Loucy (cell line): ENCODE results near the gene TTC6.

Experiments
- H2AFZ ChIP-seq: fragments of 200-600 bp; sonication (generic); 2 replicates; pipeline ENCODE4 v1.6.0; 2016; ENCODE audit warnings: antibody characterized with exemption, mild to moderate bottlenecking, low read length, moderate library complexity
- H3F3A ChIP-seq: fragments of 200-600 bp; 2 replicates; pipeline ENCODE4 v1.6.0; 2016; ENCODE audit warnings: antibody characterized with exemption, low read depth, mild to moderate bottlenecking
- H3K27me3 ChIP-seq: fragments of 200-600 bp; sonication (generic); 2 replicates; pipeline ENCODE4 v1.6.1; 2014; ENCODE audit warnings: low read length, mild to moderate bottlenecking; ENCODE audit not compliant: insufficient read depth, poor library complexity, severe bottlenecking
- H3K36me3 ChIP-seq: fragments of 200-600 bp; sonication (generic); 2 replicates; pipeline ENCODE4 v1.6.1; 2016; ENCODE audit warnings: low read length; ENCODE audit not compliant: insufficient read depth
- H3K4me1 ChIP-seq: fragments of 200-600 bp; sonication (generic); 2 replicates; pipeline ENCODE4 v1.5.1; 2014; ENCODE audit warnings: low read length, mild to moderate bottlenecking; ENCODE audit not compliant: insufficient read depth, poor library complexity, severe bottlenecking
- H3K4me2 ChIP-seq: fragments of 200-600 bp; sonication (generic); 2 replicates; pipeline ENCODE4 v1.6.0; 2014; ENCODE audit warnings: antibody characterized with exemption, low read length, low read depth, mild to moderate bottlenecking; ENCODE audit not compliant: poor library complexity, severe bottlenecking
- H3K4me3 ChIP-seq: fragments of 200-600 bp; sonication (generic); 2 replicates; pipeline ENCODE4 v1.5.1; 2014; ENCODE audit warnings: low read length, mild to moderate bottlenecking, mixed read lengths; ENCODE audit not compliant: poor library complexity, severe bottlenecking
- H3K79me2 ChIP-seq: fragments of 200-600 bp; sonication (generic); 2 replicates; pipeline ENCODE4 v1.6.1; 2014; ENCODE audit warnings: low read length; ENCODE audit not compliant: insufficient read depth
- H3K9ac ChIP-seq: fragments of 200-600 bp; sonication (generic); 2 replicates; pipeline ENCODE4 v1.6.0; 2014; ENCODE audit warnings: mild to moderate bottlenecking, low read depth, low read length, moderate library complexity; ENCODE audit not compliant: poor library complexity, severe bottlenecking
- H3K9me2 ChIP-seq: fragments of 200-600 bp; sonication (generic); replicated peaks from 2 replicates; pipeline ENCODE4 v1.6.1; 2016; ENCODE audit warnings: low read depth, low read length, mixed read lengths
- H3K9me3 ChIP-seq: fragments of 200-600 bp; sonication (generic); 2 replicates; pipeline ENCODE4 v1.6.1; 2014; ENCODE audit warnings: mild to moderate bottlenecking, antibody characterized with exemption, low read length, low read depth; ENCODE audit not compliant: insufficient read depth
- H4K20me1 ChIP-seq: fragments of 200-600 bp; sonication (generic); 2 replicates; pipeline ENCODE4 v1.6.0; 2014; ENCODE audit warnings: antibody characterized with exemption, low read length, mild to moderate bottlenecking; ENCODE audit not compliant: insufficient read depth, poor library complexity, severe bottlenecking
- EZH2phosphoT487 ChIP-seq: fragments of 200-600 bp; IDR thresholded peaks from 2 replicates; pipeline ENCODE4 v1.6.1; 2018; ENCODE audit warnings: antibody characterized with exemption, mild to moderate bottlenecking, moderate library complexity, borderline replicate concordance
- TF ChIP-seq, protein P1 (sequence below): fragments of 200-600 bp; sonication (generic); conservative IDR thresholded peaks from 2 replicates; pipeline ENCODE4 v1.5.1; 2014; ENCODE audit warnings: mild to moderate bottlenecking, antibody characterized with exemption, low read length

Gene TTC6

GRCh38 chr14:37580146-37580545 lies 15.3 kb upstream of the TTC6 start:
- no peak overlapping the region for H3K4me2 ChIP-seq
- no peaks in the 10 kb centered on the region for H3K4me1 ChIP-seq
- H3K9me2 ChIP-seq, result no peaks in the 10 kb centered on the region
- no peaks in the 10 kb centered on the region for H3K36me3 ChIP-seq
- TF ChIP-seq, protein P1, sequence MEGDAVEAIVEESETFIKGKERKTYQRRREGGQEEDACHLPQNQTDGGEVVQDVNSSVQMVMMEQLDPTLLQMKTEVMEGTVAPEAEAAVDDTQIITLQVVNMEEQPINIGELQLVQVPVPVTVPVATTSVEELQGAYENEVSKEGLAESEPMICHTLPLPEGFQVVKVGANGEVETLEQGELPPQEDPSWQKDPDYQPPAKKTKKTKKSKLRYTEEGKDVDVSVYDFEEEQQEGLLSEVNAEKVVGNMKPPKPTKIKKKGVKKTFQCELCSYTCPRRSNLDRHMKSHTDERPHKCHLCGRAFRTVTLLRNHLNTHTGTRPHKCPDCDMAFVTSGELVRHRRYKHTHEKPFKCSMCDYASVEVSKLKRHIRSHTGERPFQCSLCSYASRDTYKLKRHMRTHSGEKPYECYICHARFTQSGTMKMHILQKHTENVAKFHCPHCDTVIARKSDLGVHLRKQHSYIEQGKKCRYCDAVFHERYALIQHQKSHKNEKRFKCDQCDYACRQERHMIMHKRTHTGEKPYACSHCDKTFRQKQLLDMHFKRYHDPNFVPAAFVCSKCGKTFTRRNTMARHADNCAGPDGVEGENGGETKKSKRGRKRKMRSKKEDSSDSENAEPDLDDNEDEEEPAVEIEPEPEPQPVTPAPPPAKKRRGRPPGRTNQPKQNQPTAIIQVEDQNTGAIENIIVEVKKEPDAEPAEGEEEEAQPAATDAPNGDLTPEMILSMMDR, result no peak
- TF ChIP-seq EZH2phosphoT487, result no peak
- H3K9ac ChIP-seq, result no peak overlapping the region
- no peaks in the 10 kb centered on the region for H4K20me1 ChIP-seq
- no peaks in the 10 kb centered on the region for H3K9me3 ChIP-seq
- H3F3A ChIP-seq, result no peaks in the 10 kb centered on the region
- H3K27me3 ChIP-seq, result no peaks in the 10 kb centered on the region
- no peak overlapping the region for H3K4me3 ChIP-seq
- no peak overlapping the region for H2AFZ ChIP-seq
- no peaks in the 10 kb centered on the region for H3K79me2 ChIP-seq

GRCh38 chr14:37583358-37584210 lies 11.8 kb upstream of the TTC6 start:
- H3K4me3 ChIP-seq, result no peak overlapping the region
- TF ChIP-seq, protein P1, result no peak
- no peak for TF ChIP-seq EZH2phosphoT487

DNA sequence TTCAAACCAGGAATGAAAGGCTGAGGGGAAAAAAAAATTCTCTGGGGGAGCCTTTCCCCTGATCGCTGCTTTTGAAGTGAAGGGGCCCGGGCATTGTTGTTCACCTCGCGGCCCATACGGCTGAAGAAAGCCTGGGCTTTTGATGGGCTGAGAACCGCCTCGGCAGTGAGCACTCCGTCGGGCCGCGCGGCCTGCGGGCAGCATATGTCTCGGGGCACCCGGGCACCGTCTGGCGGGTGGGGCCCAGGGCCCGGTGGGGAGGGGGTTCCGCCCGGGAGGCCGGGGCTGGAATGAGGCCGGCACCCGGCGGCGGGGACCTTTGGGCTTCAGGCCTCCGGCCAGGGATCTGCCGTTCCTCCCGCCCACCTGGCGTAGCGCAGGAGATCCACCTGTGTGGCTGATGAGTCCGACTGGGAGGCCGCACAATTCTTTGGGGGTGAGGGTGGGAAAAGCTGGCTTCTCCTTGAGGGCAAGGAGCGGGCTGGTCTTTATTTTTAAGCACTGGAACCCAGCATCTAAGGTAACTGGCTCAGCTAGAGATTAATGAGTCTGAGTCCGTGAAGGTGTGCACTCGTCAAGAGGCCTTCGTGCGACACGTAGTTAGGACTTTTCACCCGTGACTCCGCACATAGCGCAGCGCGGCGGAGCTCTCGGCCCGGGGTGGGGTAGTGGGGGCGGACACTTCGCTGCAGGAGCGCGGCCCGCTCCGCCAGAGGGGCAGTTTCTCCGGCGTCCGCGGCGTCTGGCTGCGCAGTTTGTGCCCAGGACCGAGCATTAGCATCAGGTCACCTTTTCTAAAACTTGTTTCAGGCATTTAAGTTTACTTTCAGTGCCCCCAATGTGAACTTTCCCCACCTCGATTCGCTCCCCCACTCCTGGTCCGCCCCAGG lies 11.0 kb upstream of the TTC6 start:
- no peak overlapping the region for H2AFZ ChIP-seq
- H3F3A ChIP-seq, result no peaks in the 10 kb centered on the region
- no peaks in the 10 kb centered on the region for H4K20me1 ChIP-seq
- H3K9me2 ChIP-seq, result no peaks in the 10 kb centered on the region
- H3K4me2 ChIP-seq, result no peak overlapping the region
- no peaks in the 10 kb centered on the region for H3K27me3 ChIP-seq
- no peaks in the 10 kb centered on the region for H3K36me3 ChIP-seq
- H3K9ac ChIP-seq, result no peak overlapping the region
- H3K79me2 ChIP-seq, result no peaks in the 10 kb centered on the region
- no peaks in the 10 kb centered on the region for H3K4me1 ChIP-seq
- H3K4me3 ChIP-seq, result no peak overlapping the region
- TF ChIP-seq, protein P1, result no peak
- TF ChIP-seq EZH2phosphoT487, result no peak
- H3K9me3 ChIP-seq, result no peaks in the 10 kb centered on the region

More at GRCh38 chr14:37583358-37584210, 11.8 kb upstream of the TTC6 start:
- H3K4me2 ChIP-seq, result no peak overlapping the region
- H3F3A ChIP-seq, result no peaks in the 10 kb centered on the region
- no peaks in the 10 kb centered on the region for H3K36me3 ChIP-seq
- H3K79me2 ChIP-seq, result no peaks in the 10 kb centered on the region
- no peaks in the 10 kb centered on the region for H3K9me3 ChIP-seq
- no peaks in the 10 kb centered on the region for H4K20me1 ChIP-seq
- H3K9ac ChIP-seq, result no peak overlapping the region
- no peaks in the 10 kb centered on the region for H3K27me3 ChIP-seq
- no peaks in the 10 kb centered on the region for H3K4me1 ChIP-seq
- H2AFZ ChIP-seq, result no peak overlapping the region
- no peaks in the 10 kb centered on the region for H3K9me2 ChIP-seq
